Measurements from ENCODE around the gene SULT1C4. TPM values are rescaled to one million over a fixed set of nuclear protein-coding genes. Genes with fewer than 3 reads are reported as not detected.

The SULT1C4 gene
- polyA plus RNA-seq, 4 donors, result 1.1 to 13.3 (median 2.4) TPM; not detected in 1

- FAIRE-seq (no peak), DNase-seq (no peak)
- peaks cover 0 to 5% (median 0%) of the 10 kb centered on the region in 3 donors for H3K36me3 ChIP-seq (ENCODE audit: control insufficient read depth in 3 of 3, insufficient read depth in 2 of 3, low read depth in 1 of 3, low read length in 3 of 3)
- H3K27me3 ChIP-seq (ENCODE audit: control insufficient read depth in 3 of 3, insufficient read depth in 3 of 3, low read length in 3 of 3), result no peaks in the 10 kb centered on the region
- H3K27ac ChIP-seq (ENCODE audit: low read depth in 1 of 3, low read length in 2 of 3), result no peak overlapping the region
- H3K4me3 ChIP-seq (ENCODE audit: low read depth in 1 of 3, low read length in 3 of 3), result no peak overlapping the region
- peaks cover 0 to 27% of the 10 kb centered on the region in 2 donors for H3K9me3 ChIP-seq (ENCODE audit: control insufficient read depth in 2 of 2, insufficient read depth in 1 of 2, low read depth in 1 of 2, low read length in 1 of 2)
- H3K4me1 ChIP-seq (ENCODE audit: control insufficient read depth in 3 of 3, insufficient read depth in 2 of 3, low read depth in 1 of 3, low read length in 2 of 3), result no peaks in the 10 kb centered on the region
Measured at GRCh38 chr2:108393197-108393596, 15.4 kb downstream of the SULT1C4 start.

GRCh38 chr2:108395155-108395554 lies 17.4 kb downstream of the SULT1C4 start:
- FAIRE-seq, result no peak
- Histone ChIP-seq H3K4me3 (ENCODE audit: low read depth in 1 of 3, low read length in 3 of 3) (no peak overlapping the region), H3K36me3 (ENCODE audit: control insufficient read depth in 3 of 3, insufficient read depth in 2 of 3, low read depth in 1 of 3, low read length in 3 of 3) (no peaks in the 10 kb centered on the region), H3K4me1 (ENCODE audit: control insufficient read depth in 3 of 3, insufficient read depth in 2 of 3, low read depth in 1 of 3, low read length in 2 of 3) (no peaks in the 10 kb centered on the region), H3K27me3 (ENCODE audit: control insufficient read depth in 3 of 3, insufficient read depth in 3 of 3, low read length in 3 of 3) (no peaks in the 10 kb centered on the region), H3K27ac (ENCODE audit: low read depth in 1 of 3, low read length in 2 of 3) (no peak overlapping the region), H3K9me3 (ENCODE audit: control insufficient read depth in 2 of 2, insufficient read depth in 1 of 2, low read depth in 1 of 2, low read length in 1 of 2) (peaks cover 0 to 47% of the 10 kb centered on the region in 2 donors)
- no peak for DNase-seq
- 93 to 97% (median 96%) methylated on average over 8 of the region's 8 CpGs for WGBS, 3 donors

GRCh38 chr2:108396845-108397244 lies 19.1 kb downstream of the SULT1C4 start:
- 64 to 86% (median 66%) methylated on average over 3 of the region's 3 CpGs for WGBS, 3 donors
- FAIRE-seq (no peak), DNase-seq (no peak)
- H3K9me3 ChIP-seq (ENCODE audit: control insufficient read depth in 2 of 2, insufficient read depth in 1 of 2, low read depth in 1 of 2, low read length in 1 of 2), result peaks cover 0 to 46% of the 10 kb centered on the region in 2 donors
- no peak overlapping the region for H3K27ac ChIP-seq (ENCODE audit: low read depth in 1 of 3, low read length in 2 of 3)
- H3K4me3 ChIP-seq (ENCODE audit: low read depth in 1 of 3, low read length in 3 of 3), result no peak overlapping the region
- H3K4me1 ChIP-seq (ENCODE audit: control insufficient read depth in 3 of 3, insufficient read depth in 2 of 3, low read depth in 1 of 3, low read length in 2 of 3), result no peaks in the 10 kb centered on the region
- H3K36me3 ChIP-seq (ENCODE audit: control insufficient read depth in 3 of 3, insufficient read depth in 2 of 3, low read depth in 1 of 3, low read length in 3 of 3), result no peaks in the 10 kb centered on the region
- H3K27me3 ChIP-seq (ENCODE audit: control insufficient read depth in 3 of 3, insufficient read depth in 3 of 3, low read length in 3 of 3), result no peaks in the 10 kb centered on the region

DNA sequence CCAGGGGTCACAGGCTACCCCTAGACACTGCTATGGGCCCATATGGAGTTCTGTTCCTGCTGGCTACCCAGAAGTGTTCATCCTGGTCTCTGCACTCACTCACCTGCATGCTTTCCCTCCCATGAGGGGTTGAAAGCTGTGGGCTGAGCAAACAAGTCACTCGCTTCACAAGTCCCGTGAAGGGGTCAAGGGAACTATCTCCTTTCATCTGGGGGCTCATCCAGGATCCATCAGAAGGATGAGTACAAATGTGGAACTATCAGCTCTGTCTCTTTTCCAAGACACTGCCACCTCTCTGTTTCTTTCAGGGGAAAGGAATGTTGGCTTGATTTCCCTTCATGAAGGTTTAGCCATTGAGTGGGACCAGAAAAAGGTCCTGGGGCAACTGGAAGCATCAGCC lies 21.7 kb downstream of the SULT1C4 start:
- FAIRE-seq (no peak), DNase-seq (no peak)
- H3K4me1 ChIP-seq (ENCODE audit: control insufficient read depth in 3 of 3, insufficient read depth in 2 of 3, low read depth in 1 of 3, low read length in 2 of 3), result no peaks in the 10 kb centered on the region
- H3K27me3 ChIP-seq (ENCODE audit: control insufficient read depth in 3 of 3, insufficient read depth in 3 of 3, low read length in 3 of 3), result no peaks in the 10 kb centered on the region
- no peaks in the 10 kb centered on the region for H3K36me3 ChIP-seq (ENCODE audit: control insufficient read depth in 3 of 3, insufficient read depth in 2 of 3, low read depth in 1 of 3, low read length in 3 of 3)
- H3K4me3 ChIP-seq (ENCODE audit: low read depth in 1 of 3, low read length in 3 of 3), result no peak overlapping the region
- no peak overlapping the region for H3K27ac ChIP-seq (ENCODE audit: low read depth in 1 of 3, low read length in 2 of 3)
- H3K9me3 ChIP-seq (ENCODE audit: control insufficient read depth in 2 of 2, insufficient read depth in 1 of 2, low read depth in 1 of 2, low read length in 1 of 2), result peaks cover 0 to 44% of the 10 kb centered on the region in 2 donors
- 92 to 98% (median 95%) methylated on average over 2 of the region's 2 CpGs for WGBS, 3 donors

- WGBS, 3 donors, result 77 to 80% (median 79%) methylated on average over 3 of the region's 3 CpGs
- Histone ChIP-seq H3K4me1 (ENCODE audit: control insufficient read depth in 3 of 3, insufficient read depth in 2 of 3, low read depth in 1 of 3, low read length in 2 of 3) (no peaks in the 10 kb centered on the region), H3K27ac (ENCODE audit: low read depth in 1 of 3, low read length in 2 of 3) (no peak overlapping the region), H3K27me3 (ENCODE audit: control insufficient read depth in 3 of 3, insufficient read depth in 3 of 3, low read length in 3 of 3) (no peaks in the 10 kb centered on the region), H3K36me3 (ENCODE audit: control insufficient read depth in 3 of 3, insufficient read depth in 2 of 3, low read depth in 1 of 3, low read length in 3 of 3) (no peaks in the 10 kb centered on the region), H3K4me3 (ENCODE audit: low read depth in 1 of 3, low read length in 3 of 3) (no peak overlapping the region), H3K9me3 (ENCODE audit: control insufficient read depth in 2 of 2, insufficient read depth in 1 of 2, low read depth in 1 of 2, low read length in 1 of 2) (peaks cover 0 to 45% of the 10 kb centered on the region in 2 donors)
- FAIRE-seq, result no peak
- no peak for DNase-seq
Measured at GRCh38 chr2:108401800-108402199, 24.0 kb downstream of the SULT1C4 start.

DNA sequence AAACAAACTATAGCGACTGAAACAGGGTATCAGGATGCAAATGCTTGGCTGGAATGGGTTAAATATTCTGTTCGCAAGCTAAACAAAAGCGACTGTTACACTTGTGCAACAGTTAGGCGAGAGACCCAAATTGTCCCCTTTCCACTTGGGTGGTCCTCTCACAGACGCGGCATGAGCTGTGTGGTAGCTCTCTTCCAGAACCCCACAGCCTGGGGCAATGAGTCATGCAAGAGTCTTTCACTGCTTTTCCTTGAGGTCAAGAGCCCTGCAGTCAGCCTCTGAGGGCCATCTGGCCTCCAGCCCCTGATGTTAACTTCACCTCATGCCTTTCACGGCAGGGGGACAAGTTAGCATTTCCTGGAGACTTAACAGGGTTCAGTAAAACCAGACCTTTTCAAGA lies 25.7 kb downstream of the SULT1C4 start:
- Histone ChIP-seq H3K27ac (ENCODE audit: low read depth in 1 of 3, low read length in 2 of 3) (no peak overlapping the region), H3K4me3 (ENCODE audit: low read depth in 1 of 3, low read length in 3 of 3) (no peak overlapping the region), H3K9me3 (ENCODE audit: control insufficient read depth in 2 of 2, insufficient read depth in 1 of 2, low read depth in 1 of 2, low read length in 1 of 2) (peaks cover 0 to 38% of the 10 kb centered on the region in 2 donors), H3K27me3 (ENCODE audit: control insufficient read depth in 3 of 3, insufficient read depth in 3 of 3, low read length in 3 of 3) (no peaks in the 10 kb centered on the region), H3K4me1 (ENCODE audit: control insufficient read depth in 3 of 3, insufficient read depth in 2 of 3, low read depth in 1 of 3, low read length in 2 of 3) (no peaks in the 10 kb centered on the region), H3K36me3 (ENCODE audit: control insufficient read depth in 3 of 3, insufficient read depth in 2 of 3, low read depth in 1 of 3, low read length in 3 of 3) (no peaks in the 10 kb centered on the region)
- no peak for FAIRE-seq
- 48 to 82% (median 81%) methylated on average over 7 of the region's 7 CpGs for WGBS, 3 donors
- DNase-seq, result no peak

DNA sequence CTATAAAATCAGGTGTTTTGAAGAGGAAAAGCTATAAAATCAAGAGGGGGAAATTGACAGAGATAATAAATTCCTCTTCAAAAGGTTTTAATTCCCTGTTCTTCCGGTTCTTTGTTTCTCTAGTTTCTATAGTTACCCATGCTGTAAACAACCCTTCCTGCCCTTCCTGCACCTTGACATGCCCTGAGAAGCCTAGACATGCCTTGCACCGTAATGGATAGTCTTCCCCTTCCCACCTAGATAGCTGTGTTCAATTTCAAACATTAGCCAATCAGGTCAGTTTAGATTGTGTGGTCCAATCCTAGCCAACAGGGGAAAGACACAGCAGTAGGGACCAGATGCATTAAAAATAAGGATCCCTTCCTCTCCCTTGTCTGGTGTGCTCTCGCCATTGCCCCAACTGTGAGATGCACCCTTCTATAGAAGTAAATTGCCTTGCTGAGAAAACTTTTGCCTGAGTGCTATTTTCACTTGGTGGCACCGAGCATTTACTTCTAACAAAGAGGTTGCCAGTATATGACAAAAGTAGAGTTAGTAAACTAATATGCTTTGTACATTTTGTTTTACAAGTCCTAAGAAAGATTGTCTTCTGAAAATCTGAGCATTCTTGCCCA lies 27.1 kb downstream of the SULT1C4 start:
- Histone ChIP-seq H3K9me3 (ENCODE audit: control insufficient read depth in 2 of 2, insufficient read depth in 1 of 2, low read depth in 1 of 2, low read length in 1 of 2) (peaks cover 0 to 24% of the 10 kb centered on the region in 2 donors), H3K4me3 (ENCODE audit: low read depth in 1 of 3, low read length in 3 of 3) (no peak overlapping the region), H3K27me3 (ENCODE audit: control insufficient read depth in 3 of 3, insufficient read depth in 3 of 3, low read length in 3 of 3) (no peaks in the 10 kb centered on the region), H3K4me1 (ENCODE audit: control insufficient read depth in 3 of 3, insufficient read depth in 2 of 3, low read depth in 1 of 3, low read length in 2 of 3) (no peaks in the 10 kb centered on the region), H3K36me3 (ENCODE audit: control insufficient read depth in 3 of 3, insufficient read depth in 2 of 3, low read depth in 1 of 3, low read length in 3 of 3) (no peaks in the 10 kb centered on the region), H3K27ac (ENCODE audit: low read depth in 1 of 3, low read length in 2 of 3) (no peak overlapping the region)
- DNase-seq (no peak), FAIRE-seq (no peak)
- 58 to 70% (median 67%) methylated on average over 4 of the region's 4 CpGs for WGBS, 3 donors

GRCh38 chr2:108407864-108408729 lies 30.3 kb downstream of the SULT1C4 start:
- Histone ChIP-seq H3K36me3 (ENCODE audit: control insufficient read depth in 3 of 3, insufficient read depth in 2 of 3, low read depth in 1 of 3, low read length in 3 of 3) (no peaks in the 10 kb centered on the region), H3K9me3 (ENCODE audit: control insufficient read depth in 2 of 2, insufficient read depth in 1 of 2, low read depth in 1 of 2, low read length in 1 of 2) (peaks cover 0 to 6% of the 10 kb centered on the region in 2 donors), H3K4me1 (ENCODE audit: control insufficient read depth in 3 of 3, insufficient read depth in 2 of 3, low read depth in 1 of 3, low read length in 2 of 3) (no peaks in the 10 kb centered on the region), H3K4me3 (ENCODE audit: low read depth in 1 of 3, low read length in 3 of 3) (no peak overlapping the region), H3K27me3 (ENCODE audit: control insufficient read depth in 3 of 3, insufficient read depth in 3 of 3, low read length in 3 of 3) (no peaks in the 10 kb centered on the region), H3K27ac (ENCODE audit: low read depth in 1 of 3, low read length in 2 of 3) (no peak overlapping the region)
- FAIRE-seq (no peak), DNase-seq (no peak)
- WGBS, 3 donors, result 78 to 87% (median 83%) methylated on average over 6 of the region's 6 CpGs

Measured in small intestine (tissue), 7 donors.